ENCODE results near the gene AKR1B1.

AKR1B1 gene

GRCh38 chr7:134458341-134458805 lies 527 bp downstream of the AKR1B1 start:
- Mint-ChIP-seq H3K27ac (peak overlapping the region; percentile 88), H3K9me3 (no peaks in the 10 kb centered on the region), H3K4me1 (peaks cover 39% of the 10 kb centered on the region), H3K4me3 (peak overlapping the region; percentile 82), H3K36me3 (peaks cover 6% of the 10 kb centered on the region)
- peak in 1 of 2 donors; percentile 88 for DNase-seq (ENCODE audit: low spot score in 2 of 2)
- ATAC-seq: peak; percentile 70

- H3K4me3 Mint-ChIP-seq: peak overlapping the region; percentile 82
- ATAC-seq (no peak), DNase-seq (ENCODE audit: low spot score in 2 of 2) (no peak)
- H3K4me1 Mint-ChIP-seq: peaks cover 44% of the 10 kb centered on the region
- H3K27ac Mint-ChIP-seq: no peak overlapping the region
- H3K36me3 Mint-ChIP-seq: peaks cover 6% of the 10 kb centered on the region
- no peaks in the 10 kb centered on the region for H3K9me3 Mint-ChIP-seq
Observed at GRCh38 chr7:134457210-134457609, 1.7 kb downstream of the AKR1B1 start.

GRCh38 chr7:134454277-134454676 lies 4.6 kb downstream of the AKR1B1 start:
- Mint-ChIP-seq H3K4me3 (no peak overlapping the region), H3K9me3 (no peaks in the 10 kb centered on the region), H3K36me3 (peaks cover 27% of the 10 kb centered on the region), H3K4me1 (peaks cover 37% of the 10 kb centered on the region), H3K27ac (peak overlapping the region; percentile 18)
- DNase-seq (ENCODE audit: low spot score in 2 of 2) (no peak), ATAC-seq (no peak)

- no peak for ATAC-seq
- Mint-ChIP-seq H3K27ac (no peak overlapping the region), H3K36me3 (peaks cover 34% of the 10 kb centered on the region), H3K9me3 (no peaks in the 10 kb centered on the region), H3K4me1 (peaks cover 35% of the 10 kb centered on the region), H3K4me3 (no peak overlapping the region)
- DNase-seq (ENCODE audit: low spot score in 2 of 2): no peak
Observed at GRCh38 chr7:134453518-134453917, 5.4 kb downstream of the AKR1B1 start.

- Mint-ChIP-seq H3K9me3 (no peaks in the 10 kb centered on the region), H3K36me3 (peaks cover 39% of the 10 kb centered on the region), H3K4me3 (no peak overlapping the region), H3K4me1 (peaks cover 31% of the 10 kb centered on the region), H3K27ac (no peak overlapping the region)
- no peak for DNase-seq (ENCODE audit: low spot score in 2 of 2)
- no peak for ATAC-seq
Observed at GRCh38 chr7:134452991-134453473, 5.9 kb downstream of the AKR1B1 start.

- H3K4me1 Mint-ChIP-seq: peaks cover 25% of the 10 kb centered on the region
- no peaks in the 10 kb centered on the region for H3K9me3 Mint-ChIP-seq
- no peak overlapping the region for H3K4me3 Mint-ChIP-seq
- H3K27ac Mint-ChIP-seq: peak overlapping the region; percentile 5
- DNase-seq (ENCODE audit: low spot score in 2 of 2): no peak
- peaks cover 45% of the 10 kb centered on the region for H3K36me3 Mint-ChIP-seq
- ATAC-seq: no peak
Observed at GRCh38 chr7:134452419-134452838, 6.5 kb downstream of the AKR1B1 start.

GRCh38 chr7:134451656-134452055 lies 7.2 kb downstream of the AKR1B1 start:
- no peaks in the 10 kb centered on the region for H3K9me3 Mint-ChIP-seq
- no peak overlapping the region for H3K27ac Mint-ChIP-seq
- H3K4me3 Mint-ChIP-seq: no peak overlapping the region
- H3K36me3 Mint-ChIP-seq: peaks cover 51% of the 10 kb centered on the region
- DNase-seq (ENCODE audit: low spot score in 2 of 2) (no peak), ATAC-seq (no peak)
- peaks cover 23% of the 10 kb centered on the region for H3K4me1 Mint-ChIP-seq

GRCh38 chr7:134450294-134451000 lies 8.5 kb downstream of the AKR1B1 start:
- ATAC-seq: no peak
- H3K27ac Mint-ChIP-seq: no peak overlapping the region
- no peak for DNase-seq (ENCODE audit: low spot score in 2 of 2)
- H3K4me1 Mint-ChIP-seq: peaks cover 23% of the 10 kb centered on the region
- peaks cover 56% of the 10 kb centered on the region for H3K36me3 Mint-ChIP-seq
- no peaks in the 10 kb centered on the region for H3K9me3 Mint-ChIP-seq
- no peak overlapping the region for H3K4me3 Mint-ChIP-seq

- Mint-ChIP-seq H3K9me3 (no peaks in the 10 kb centered on the region), H3K4me3 (no peak overlapping the region), H3K27ac (no peak overlapping the region), H3K4me1 (peaks cover 18% of the 10 kb centered on the region), H3K36me3 (peaks cover 63% of the 10 kb centered on the region)
- no peak for ATAC-seq
- DNase-seq (ENCODE audit: low spot score in 2 of 2): no peak
Observed at GRCh38 chr7:134449680-134450079, 9.2 kb downstream of the AKR1B1 start.

GRCh38 chr7:134448356-134449229 lies 10.3 kb downstream of the AKR1B1 start:
- Mint-ChIP-seq H3K4me3 (no peak overlapping the region), H3K4me1 (peaks cover 8% of the 10 kb centered on the region), H3K27ac (peak overlapping the region; percentile 79), H3K9me3 (no peaks in the 10 kb centered on the region), H3K36me3 (peaks cover 74% of the 10 kb centered on the region)
- DNase-seq (ENCODE audit: low spot score in 2 of 2) (no peak), ATAC-seq (no peak)

GRCh38 chr7:134447383-134447782 lies 11.5 kb downstream of the AKR1B1 start:
- Mint-ChIP-seq H3K27ac (no peak overlapping the region), H3K36me3 (peaks cover 86% of the 10 kb centered on the region), H3K4me1 (peaks cover 5% of the 10 kb centered on the region), H3K4me3 (no peak overlapping the region), H3K9me3 (no peaks in the 10 kb centered on the region)
- DNase-seq (ENCODE audit: low spot score in 2 of 2) (no peak), ATAC-seq (no peak)

GRCh38 chr7:134446923-134447322 lies 12.0 kb downstream of the AKR1B1 start:
- H3K4me3 Mint-ChIP-seq: no peak overlapping the region
- H3K4me1 Mint-ChIP-seq: peaks cover under 1% of the 10 kb centered on the region
- H3K36me3 Mint-ChIP-seq: peaks cover 89% of the 10 kb centered on the region
- no peak overlapping the region for H3K27ac Mint-ChIP-seq
- ATAC-seq (peak; percentile 22), DNase-seq (ENCODE audit: low spot score in 2 of 2) (no peak)
- H3K9me3 Mint-ChIP-seq: no peaks in the 10 kb centered on the region

- Mint-ChIP-seq H3K36me3 (peaks cover 89% of the 10 kb centered on the region), H3K4me1 (no peaks in the 10 kb centered on the region), H3K9me3 (no peaks in the 10 kb centered on the region), H3K4me3 (no peak overlapping the region), H3K27ac (no peak overlapping the region)
- DNase-seq (ENCODE audit: low spot score in 2 of 2) (no peak), ATAC-seq (no peak)
Observed at GRCh38 chr7:134446446-134446845, 12.5 kb downstream of the AKR1B1 start.

GRCh38 chr7:134444961-134445315 lies 14.0 kb downstream of the AKR1B1 start:
- DNase-seq (ENCODE audit: low spot score in 2 of 2) (no peak), ATAC-seq (no peak)
- Mint-ChIP-seq H3K4me3 (no peak overlapping the region), H3K36me3 (peaks cover 87% of the 10 kb centered on the region), H3K9me3 (no peaks in the 10 kb centered on the region), H3K27ac (no peak overlapping the region), H3K4me1 (no peaks in the 10 kb centered on the region)

GRCh38 chr7:134444198-134444960 lies 14.5 kb downstream of the AKR1B1 start:
- peaks cover 87% of the 10 kb centered on the region for H3K36me3 Mint-ChIP-seq
- H3K4me3 Mint-ChIP-seq: no peak overlapping the region
- peak overlapping the region; percentile 70 for H3K27ac Mint-ChIP-seq
- DNase-seq (ENCODE audit: low spot score in 2 of 2) (no peak), ATAC-seq (no peak)
- no peaks in the 10 kb centered on the region for H3K9me3 Mint-ChIP-seq
- H3K4me1 Mint-ChIP-seq: no peaks in the 10 kb centered on the region

Data from stimulated activated effector memory CD8-positive, alpha-beta T cell treated with anti-CD3 and anti-CD28 coated beads, Interleukin-12 subunit alpha, Interleukin-12 subunit beta, amount 100 ng/mL, for 72 hours (primary cell).